Stimulated activated CD8-positive, alpha-beta memory T cell treated with anti-CD3 and anti-CD28 coated beads, Interleukin-15, amount 100 ng/mL, for 24 hours (primary cell): Measurements from ENCODE around the gene UROC1.

Source experiments
- DNase-seq: peaks from one replicate; pipeline ENCODE4 v3.0.0-alpha.2; 2020; ENCODE audit warnings: low read depth

UROC1 gene

DNA sequence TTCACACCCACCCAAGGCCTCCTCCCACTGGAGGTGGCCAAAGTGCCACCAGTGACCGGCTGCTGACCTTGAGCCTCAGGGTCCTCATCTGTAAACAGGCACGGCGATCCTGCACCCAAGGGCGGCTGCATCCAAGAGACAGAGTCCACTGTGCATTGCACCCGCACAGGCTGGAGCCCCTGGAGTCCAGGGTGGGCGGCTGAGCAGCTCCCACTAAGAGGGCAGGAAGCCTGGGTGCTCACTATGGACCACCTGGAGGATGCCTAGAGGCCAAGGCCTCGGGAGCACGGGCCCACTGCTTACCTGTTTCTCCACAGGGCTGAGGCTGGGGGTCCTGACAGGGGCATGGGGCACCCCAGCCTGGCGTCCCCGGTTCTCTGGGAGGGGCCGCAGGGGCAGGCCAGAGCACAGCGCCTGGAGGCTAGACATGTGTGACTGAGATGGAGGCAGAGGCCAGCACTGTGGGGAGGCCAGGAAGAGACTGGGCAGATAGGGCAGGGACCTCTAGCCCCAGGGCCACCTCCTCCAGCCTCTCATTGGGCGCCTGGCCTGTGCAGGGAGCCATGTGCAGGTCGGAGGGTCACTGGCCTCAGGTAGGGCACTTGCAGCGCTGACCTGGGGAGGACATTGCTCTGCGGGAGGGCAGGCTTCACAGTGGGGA, at the start of gene UROC1:
TSS of gene UROC1 (minus strand) at position 483 of the 661 bp plus-strand sequence. CDS start at position 429, 54 bp downstream.
- no peak for DNase-seq

DNA sequence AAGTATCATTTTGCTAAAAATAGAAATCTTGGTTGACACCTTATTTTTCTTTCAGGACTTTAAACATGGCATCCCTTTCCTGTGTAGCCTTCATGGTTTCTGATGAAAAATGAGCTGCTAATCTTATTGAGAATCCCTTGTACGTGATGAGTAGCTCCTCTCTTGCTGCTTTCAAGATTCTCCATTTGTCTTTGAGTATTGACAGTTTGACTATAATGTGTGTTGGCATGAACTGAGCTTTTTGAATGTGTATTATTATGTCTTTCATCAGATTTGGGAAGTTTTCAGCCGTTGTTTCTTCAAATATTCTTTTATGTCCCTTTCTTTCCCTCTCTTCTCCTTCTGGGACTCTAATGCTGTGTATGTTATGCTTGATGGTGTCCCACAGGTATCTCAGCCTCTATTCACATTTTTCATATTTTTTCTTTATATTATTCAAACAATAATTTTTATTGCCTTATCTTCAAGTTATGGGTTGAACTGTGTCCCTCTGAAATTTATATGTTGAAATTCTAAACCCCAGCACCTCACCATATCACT, 45.2 kb upstream of the UROC1 start:
- no peak for DNase-seq

DNA sequence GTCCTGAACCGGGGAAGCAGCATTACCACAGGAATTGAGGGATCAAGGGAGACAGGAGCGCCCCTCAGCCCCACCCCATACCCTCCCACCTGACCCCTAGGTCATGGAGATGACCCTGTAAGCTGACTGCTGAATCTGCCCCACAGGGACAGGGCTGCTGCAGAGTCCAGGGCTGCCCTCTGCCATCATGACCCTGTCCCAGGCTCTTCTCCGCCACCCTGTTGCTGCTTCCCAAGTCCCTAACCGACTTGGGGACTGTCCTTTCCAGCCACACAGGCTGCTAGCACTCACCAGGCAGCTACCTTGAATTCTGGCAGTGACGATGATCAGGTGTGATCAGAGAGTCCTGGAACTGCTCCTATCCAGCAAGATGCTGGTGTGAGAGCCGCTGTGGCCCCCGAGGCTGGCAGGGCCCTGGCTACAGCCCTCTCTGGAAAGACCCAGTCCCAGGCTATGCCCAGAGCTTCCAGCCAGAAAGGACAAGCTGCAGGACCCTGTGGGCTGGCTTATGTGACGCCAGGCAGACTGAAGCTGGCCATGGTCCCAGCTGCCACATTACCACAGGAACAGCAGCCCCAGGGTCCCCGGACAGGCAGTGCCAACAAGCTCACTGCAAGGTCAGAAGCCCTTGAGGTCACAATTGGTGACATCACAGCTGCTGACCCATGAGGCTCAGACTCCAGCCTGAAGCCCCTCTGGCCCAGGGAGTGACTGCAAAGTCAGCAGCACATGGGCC, 40.9 kb upstream of the UROC1 start, which contains the start of gene C3orf22:
TSS of gene C3orf22 (minus strand) at position 597 of the 736 bp plus-strand sequence. CDS start 5,542 bp downstream, outside the sequence.
- DNase-seq: no peak

DNA sequence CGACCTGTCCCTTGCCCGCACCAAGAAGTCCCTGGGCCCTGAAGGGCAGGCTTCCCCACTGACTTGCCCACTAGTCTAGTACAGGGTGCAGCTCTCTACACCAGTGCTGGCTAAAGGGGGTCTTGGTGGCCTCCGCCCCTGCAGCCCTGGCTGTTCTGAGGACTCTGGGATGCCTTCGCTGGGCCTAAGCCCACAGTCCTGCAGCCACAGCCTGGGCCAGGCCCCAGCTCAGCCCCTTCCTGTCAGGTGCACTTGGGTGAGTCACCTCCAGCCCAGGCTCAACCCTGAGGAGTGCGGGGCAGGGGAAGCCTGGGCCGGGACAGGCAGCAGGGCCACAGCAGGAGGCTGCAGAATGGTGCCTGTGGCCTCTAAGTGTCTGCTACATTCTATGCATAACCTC, 40.2 kb upstream of the UROC1 start:
- no peak for DNase-seq

DNA sequence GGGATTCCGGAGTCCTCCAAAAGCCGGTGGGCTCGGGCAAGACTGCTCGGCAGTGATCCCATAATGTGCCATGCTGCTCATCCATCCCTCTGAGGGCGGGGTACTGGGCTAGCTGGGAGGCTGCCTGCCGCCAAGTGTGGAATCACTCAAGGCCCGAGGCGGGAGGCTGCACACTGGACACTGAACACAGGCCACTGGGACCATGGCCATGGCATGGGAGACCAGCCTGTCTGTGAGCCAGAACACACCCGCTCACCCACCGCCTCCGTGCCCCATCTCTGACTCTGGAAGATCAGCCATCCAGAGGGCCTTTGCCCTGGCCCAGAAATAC, 39.8 kb upstream of the UROC1 start:
- no peak for DNase-seq

DNA sequence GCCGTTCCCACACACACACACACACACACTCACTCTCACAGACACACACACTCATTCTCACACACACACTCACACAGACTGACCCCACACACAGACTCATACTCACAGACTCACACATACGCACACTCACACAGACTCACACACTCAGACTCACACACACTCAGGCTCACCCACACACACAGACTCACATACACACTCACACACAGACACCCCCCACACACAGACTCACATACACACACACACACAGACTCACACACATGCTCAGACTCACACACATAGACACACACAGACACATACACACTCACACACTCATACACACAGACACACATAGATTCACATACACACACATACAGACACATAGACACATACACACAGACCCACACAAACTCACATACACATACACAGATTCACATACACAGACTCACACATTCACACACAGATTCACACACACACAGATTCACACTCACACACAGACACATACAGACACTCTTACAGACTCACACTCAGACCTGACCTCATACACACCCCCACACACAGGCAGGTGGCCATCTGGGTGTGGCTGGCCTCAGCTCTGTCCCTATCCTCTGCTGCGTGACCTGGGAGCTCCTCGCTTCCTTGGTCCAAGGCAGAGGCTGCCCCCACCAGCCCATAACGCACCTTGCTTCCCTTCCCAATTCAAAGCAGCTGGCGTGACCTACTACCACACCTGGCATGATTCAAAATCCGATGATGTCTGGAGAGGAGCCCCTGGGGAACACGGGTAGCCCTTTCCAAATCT, 39.3 kb upstream of the UROC1 start:
- no peak for DNase-seq

DNA sequence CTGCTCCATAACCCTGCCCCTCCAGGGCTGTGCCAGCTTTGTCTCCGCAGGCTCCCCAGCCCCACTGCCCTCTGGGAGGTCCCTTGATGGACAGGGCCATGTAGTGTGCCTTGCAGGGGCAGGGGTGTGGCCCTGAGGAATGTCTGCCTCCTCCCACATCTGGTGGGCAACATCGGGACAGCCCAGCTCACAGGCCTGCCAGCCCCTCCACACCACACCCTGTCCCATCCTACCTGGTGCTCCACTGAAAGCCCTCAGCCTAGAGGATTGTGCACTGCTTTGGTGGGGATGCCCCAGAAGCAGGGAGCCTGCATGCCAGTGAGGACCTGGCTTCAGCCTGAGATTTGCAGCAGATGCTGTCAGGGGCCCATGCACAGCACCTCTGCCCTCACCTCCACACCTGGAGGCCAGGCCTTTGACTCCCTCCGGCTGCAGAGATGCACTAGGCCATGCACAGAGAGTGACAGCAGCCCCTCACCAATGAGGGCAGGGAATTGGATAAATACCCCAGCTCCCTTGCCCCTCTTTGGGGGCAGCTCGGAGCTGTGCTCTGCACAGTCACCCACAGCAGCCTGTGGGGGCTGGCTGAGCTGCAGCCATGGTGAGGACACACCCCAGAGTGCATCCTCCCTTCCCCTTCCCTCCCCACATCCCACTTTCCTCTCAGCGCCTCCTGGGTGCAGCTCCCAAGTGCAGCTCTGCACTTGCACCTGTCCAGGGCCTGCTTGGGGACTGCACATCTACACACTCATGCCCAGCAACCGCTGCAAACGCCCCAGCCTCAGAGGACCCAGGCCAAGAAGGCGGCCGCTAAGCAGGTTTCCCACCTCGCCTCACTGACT, 38.4 kb upstream of the UROC1 start:
- no peak for DNase-seq

DNA sequence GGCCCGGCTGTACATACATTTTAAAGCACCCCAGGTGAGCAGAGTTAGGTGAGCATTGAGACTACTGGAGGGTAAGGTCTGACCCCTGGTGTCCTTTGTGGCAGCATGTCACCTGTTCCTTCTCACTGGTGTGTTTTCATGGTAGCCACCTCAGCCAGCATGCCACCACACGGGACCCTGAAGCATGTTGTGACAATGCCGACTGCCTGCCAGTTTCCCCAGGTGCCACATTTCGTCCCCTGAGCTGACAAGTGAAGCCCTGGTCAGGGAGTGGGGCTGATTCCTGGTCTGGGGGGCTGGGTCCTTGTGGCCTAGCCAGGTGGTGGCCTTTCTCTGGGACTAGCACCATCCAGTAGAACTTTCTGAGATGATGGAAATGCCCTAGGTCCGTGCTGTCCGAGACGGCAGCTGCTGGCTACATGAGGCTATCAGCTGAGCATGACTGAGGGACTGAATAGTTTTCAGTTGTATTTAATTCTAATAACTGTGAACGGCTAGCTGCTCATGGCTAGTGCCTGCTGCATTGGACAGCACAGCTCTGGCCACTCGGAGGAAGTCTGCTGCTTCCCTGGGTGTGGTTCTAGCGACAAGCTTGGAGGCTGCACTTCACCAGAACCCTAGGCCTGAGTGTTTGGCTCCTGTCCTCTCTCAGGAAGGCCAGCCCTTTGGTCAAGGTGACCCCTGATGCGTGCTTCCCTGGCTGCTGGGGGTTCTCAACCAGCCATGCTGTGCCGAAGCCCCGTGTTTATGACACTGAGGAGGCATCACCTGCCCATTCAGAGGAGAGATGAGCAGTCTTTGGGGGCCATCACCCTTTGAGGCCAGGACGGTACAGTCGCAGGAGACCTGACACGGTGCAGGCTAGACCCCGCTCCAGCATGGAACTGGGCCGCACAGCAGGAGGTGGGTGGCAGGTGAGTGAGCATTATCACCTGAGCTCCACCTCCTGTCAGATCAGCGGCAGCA, 37.3 kb upstream of the UROC1 start:
- DNase-seq: no peak

DNA sequence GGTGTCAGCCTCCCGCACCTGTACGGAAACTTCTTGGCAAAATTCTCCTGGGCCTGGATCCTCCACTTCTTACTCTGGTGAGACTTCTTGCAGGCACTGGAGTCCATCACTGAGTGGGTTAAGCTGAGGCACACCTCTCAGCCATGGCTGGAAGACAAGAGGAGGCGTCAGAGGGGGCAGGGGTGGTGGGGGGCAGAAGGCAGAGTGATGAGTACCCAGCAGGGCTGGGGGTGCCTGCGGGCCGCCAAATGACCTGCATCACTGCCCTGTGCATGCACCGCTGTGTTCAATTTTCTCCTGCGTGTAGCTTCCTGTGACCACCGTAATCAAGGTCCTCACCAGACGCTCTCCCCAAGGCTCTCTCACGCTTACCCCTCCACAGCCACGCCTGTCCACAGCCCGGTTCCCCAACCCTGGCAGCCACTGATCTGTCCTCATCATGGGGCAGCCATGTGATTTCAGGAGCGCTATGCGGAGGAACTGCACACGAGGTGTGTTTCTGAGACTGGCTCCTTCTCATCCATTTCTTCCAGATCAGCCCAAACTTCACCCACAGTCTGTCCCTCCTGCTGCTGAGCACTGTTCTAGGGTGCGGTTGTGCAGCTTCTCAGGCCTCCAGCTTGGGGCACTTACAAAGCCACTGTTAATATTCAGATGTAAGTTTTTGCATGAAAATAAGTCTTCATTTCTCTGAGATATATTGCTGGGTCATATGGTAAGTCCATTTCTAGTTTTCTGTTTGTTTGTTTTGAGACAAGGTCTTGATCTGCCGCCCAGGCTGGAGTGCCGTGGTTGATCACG, 35.9 kb upstream of the UROC1 start:
- no peak for DNase-seq

DNA sequence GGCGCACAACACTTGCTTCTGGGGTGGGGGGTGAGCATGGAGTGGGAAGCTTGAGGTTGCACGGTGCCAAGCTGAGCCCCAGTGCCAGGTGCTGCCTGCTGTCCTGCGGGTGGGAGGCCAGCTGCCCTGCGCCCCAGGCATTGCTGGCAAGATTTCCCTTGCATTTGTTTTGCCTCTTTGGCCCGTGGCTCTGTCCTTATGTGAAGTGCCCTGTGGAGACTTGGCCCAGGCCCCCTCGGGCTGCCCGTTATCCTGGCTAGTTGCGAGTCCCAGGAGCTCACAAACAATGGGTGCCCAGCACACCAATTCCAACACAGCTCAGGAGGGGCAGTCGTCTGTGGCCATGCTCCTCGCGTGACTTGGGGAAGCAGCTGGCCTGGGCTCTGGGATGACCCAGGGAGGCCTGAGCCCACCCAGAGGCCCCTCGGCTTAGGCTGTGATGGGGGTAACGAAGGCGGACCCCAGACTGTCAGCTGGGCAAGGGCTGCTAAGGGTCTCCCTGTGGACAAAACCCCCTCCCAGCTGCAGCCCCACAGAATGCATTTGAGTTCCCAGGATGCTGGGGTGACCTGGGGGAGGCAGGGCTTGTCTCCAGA, 35.2 kb upstream of the UROC1 start:
- no peak for DNase-seq

DNA sequence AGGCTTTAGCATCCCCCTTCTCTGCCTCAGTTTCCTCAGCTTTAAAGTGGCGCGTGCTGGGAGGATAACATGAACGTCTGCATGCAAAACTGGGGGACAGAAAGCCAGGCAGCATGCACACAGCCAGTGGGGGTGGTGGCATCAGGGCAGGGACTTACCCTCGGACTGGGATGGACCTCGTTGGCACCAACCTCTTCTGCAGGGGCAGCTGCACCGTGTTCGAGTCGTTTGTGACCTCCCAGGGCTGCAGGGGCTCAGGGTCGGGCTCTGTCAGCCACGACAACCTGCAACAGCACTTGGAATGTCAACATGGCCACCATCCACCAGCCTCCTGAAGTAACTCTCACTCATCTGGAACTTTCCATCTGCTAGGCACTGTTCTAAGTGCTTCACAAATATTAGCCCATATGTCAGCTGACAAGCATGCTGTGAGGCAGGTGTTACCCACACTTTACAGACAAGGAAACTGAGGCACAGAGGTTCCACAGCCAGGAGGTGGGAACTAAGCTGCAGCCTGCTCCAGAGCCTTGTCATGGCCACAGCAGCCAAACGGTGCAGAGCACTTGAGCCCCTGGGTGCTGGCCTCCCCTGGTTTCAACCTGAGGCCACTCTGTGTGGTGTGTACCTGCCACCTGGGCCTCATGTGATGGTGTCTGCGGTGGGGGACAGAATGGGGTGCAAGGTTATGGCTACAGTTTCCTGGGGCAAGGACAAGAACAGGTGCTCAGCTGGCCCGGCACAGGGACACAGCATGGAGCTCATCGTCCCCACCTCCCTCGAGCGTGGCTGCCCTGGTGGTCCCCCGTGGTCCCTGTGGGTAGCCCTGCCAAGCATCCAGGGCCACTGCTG, 34.5 kb upstream of the UROC1 start:
- no peak for DNase-seq

DNA sequence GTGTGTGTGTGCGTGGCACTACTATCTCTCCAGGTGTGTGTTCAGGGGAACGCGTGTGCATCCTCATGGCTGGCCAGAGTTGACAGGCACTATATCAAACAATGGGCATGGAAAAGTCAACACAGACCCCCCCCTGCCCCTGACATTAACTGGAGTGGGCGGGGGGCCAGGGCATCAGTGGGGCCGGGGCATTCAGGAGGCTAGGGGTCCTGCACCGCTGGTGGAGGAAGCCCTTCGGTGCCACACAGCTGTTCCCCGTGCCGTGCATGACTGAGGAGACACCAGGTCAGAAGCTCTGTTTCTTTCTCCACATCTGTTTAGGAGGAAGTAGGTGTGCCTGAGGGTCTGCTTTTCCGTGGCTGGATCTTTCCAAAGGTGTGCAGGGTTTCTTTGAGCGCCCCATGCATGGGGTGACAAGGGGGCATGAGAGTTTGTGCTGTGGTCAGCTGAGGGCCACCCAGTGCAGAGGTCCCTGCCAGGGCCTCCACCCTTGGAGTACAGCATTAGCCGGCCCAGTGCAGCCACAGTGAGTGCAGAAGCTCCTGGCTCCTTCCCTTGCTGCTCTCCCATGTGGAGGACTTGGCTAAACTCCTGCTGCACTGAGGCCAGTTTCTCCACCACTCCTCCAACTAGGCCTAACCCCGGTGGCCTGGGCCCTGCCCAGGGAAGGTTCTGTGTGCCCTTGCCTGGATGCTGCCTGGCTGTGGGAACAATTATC, 33.7 kb upstream of the UROC1 start:
- DNase-seq: no peak

DNA sequence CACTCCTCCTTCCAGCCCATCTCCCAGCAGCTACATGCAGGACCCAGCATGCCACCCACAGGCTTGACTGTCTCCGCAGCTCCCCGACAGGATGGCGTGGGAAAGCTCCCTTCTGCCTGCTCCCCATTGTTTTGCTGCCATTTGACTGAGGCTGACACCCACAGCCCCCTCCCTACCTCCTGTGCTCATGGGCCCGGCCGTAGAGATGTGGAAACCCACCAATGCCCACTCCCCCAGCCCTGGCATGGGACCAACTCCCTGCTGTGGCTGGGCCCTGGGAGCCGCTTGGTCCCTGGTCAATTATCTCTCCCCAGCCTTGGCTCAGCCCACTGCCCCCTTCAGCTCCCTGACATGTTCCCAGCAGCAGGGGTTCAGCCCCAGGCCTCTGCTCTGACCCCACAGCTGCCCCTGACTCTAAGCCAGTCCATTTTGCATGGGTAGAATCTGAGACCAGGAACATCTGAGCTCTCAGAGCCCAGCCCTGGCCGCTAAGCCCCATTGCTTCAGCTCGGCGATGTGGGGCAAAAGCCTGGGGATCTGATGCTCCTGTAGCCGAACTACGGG, 33.0 kb upstream of the UROC1 start:
- DNase-seq: no peak

DNA sequence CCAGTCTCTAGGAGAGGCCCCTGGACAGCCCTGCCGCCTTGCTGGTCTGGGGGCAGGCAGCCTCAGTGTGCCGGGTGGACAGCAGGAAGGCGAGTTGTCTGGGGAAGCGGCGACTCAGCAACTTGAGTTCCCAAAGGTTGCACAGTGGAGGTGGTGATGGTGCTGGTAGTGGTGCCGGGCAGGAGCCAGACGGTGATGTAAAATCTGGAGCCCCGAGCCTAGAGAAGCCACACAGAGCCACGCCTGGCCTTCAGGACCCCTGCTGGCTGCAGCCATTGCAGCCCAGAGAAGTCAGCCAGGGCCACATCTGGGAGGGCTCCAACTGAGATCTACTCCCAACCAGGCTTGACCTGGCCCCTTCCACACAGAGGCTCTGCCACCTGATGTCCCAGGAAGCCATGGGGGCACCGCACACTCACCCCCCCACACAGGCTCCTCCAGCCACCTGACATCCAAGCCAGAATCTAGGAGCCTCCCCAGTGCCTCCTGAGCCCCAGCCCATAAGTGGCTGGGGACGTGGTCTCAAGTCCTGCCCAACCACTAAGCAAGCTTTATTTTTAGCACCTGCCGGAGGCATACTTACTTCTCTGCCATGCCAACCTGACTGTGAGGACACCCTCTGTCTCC, 32.4 kb upstream of the UROC1 start:
- no peak for DNase-seq

DNA sequence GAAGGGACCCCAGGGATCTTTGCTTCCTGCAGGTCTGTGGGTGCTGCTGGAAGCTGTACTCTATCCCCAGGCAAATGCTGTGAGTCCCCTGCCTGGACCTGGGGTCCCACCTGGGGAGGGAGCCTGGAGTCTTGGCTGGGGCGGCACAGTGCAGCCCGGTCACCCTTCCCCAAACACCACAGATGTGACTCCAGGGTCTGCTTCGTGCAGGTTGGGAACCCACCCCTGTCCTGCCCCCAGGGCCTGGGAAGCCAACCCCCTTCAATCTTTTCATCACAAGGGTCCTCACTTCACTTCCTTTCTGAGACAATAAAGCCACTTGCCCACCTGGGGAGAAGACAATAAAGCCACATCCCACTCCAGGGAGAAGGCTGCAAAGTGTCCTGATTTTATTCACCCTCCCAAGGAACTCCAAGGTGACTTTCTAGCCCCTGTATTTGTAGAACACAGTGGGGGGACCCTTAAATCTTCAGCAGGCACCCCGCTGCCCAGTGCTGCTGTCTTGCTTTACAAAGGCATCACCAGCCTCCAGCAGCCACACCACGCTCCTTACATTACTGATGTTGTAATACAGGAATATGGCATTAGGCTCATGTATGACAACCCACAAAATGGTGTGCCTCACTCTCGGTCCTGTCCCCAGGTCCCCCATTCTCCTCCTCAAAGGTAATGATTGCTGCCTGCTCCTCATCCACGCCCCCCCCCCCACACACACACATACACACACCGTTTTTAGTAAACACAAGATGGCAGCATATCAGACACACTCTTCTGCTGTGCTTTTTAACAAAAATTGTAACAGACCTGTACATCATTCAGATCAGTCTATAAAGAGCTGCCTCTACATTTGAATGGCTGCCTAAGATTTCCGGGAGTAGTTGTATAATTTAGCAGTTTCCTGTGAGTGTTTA, 31.2 kb upstream of the UROC1 start:
- DNase-seq: no peak

DNA sequence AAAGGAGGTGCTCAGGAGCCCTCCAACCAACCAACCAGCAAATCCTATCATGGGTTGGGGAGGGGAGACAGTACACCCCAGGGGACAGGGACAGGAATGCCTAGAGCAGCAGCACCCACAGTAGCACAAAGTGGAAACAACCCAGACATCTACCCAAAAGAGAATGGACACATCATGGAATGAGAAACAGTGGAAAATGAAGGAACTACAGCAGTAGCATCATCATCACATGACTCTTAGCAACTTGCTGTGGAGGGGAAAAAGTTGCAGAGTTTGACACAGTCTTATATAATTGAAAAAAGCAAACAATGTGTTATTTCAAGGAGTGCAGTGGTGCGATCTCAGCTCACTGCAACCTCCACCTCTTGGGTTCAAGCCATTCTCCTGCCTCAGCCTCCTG, 30.1 kb upstream of the UROC1 start:
- no peak for DNase-seq
